Mucosa of rectum (tissue), 2 donors: ENCODE results near the gene MAP3K5.

Source experiments
- H3K27ac ChIP-seq, 2 donors: one replicate each; pipeline ENCODE4 v1.7.0; 2013; ENCODE audit warnings: inconsistent platforms in 2 of 2, low read depth in 2 of 2, low read length in 2 of 2
- H3K27me3 ChIP-seq, 2 donors: one replicate each; pipeline ENCODE4 v1.7.0; 2013; ENCODE audit warnings: low read length in 2 of 2; ENCODE audit not compliant: control insufficient read depth in 2 of 2, insufficient read depth in 2 of 2
- H3K36me3 ChIP-seq, 2 donors: one replicate each; pipeline ENCODE4 v1.7.0; 2013; ENCODE audit warnings: low read length in 2 of 2; ENCODE audit not compliant: control insufficient read depth in 2 of 2, insufficient read depth in 2 of 2
- H3K4me1 ChIP-seq, 2 donors: one replicate each; pipeline ENCODE4 v1.7.0; 2013; ENCODE audit warnings: low read length in 2 of 2, mild to moderate bottlenecking in 1 of 2; ENCODE audit not compliant: control insufficient read depth in 2 of 2, insufficient read depth in 2 of 2
- H3K4me3 ChIP-seq, 2 donors: one replicate each; pipeline ENCODE4 v1.7.0; 2013; ENCODE audit warnings: low read length in 2 of 2
- H3K9ac ChIP-seq, 2 donors: one replicate each; pipeline ENCODE4 v1.7.0; 2013; ENCODE audit warnings: low read length in 2 of 2, low read depth in 1 of 2, mild to moderate bottlenecking in 1 of 2
- H3K9me3 ChIP-seq, 2 donors: one replicate each; pipeline ENCODE4 v1.7.0; 2013; ENCODE audit warnings: low read length in 2 of 2; ENCODE audit not compliant: control insufficient read depth in 2 of 2
- donor health status: healthy.
- donor health status: Normal muscosa, but diverticular disease.

The MAP3K5 gene

GRCh38 chr6:136656121-136656520 lies 136.2 kb downstream of the MAP3K5 start:
- Histone ChIP-seq H3K4me1 (peaks cover 0 to 3% of the 10 kb centered on the region in 2 donors), H3K9me3 (no peaks in the 10 kb centered on the region), H3K9ac (no peak overlapping the region), H3K36me3 (peaks cover 3 to 6% of the 10 kb centered on the region in 2 donors), H3K27ac (no peak overlapping the region), H3K27me3 (no peaks in the 10 kb centered on the region), H3K4me3 (no peak overlapping the region)

- Histone ChIP-seq H3K36me3 (peaks cover 3 to 8% of the 10 kb centered on the region in 2 donors), H3K4me3 (no peak overlapping the region), H3K4me1 (peaks cover 0 to 3% of the 10 kb centered on the region in 2 donors), H3K9me3 (no peaks in the 10 kb centered on the region), H3K9ac (no peak overlapping the region), H3K27ac (no peak overlapping the region), H3K27me3 (no peaks in the 10 kb centered on the region)
These were observed 136.8 kb downstream of the MAP3K5 start for GRCh38 chr6:136655239-136656014.

- no peak overlapping the region for H3K27ac ChIP-seq
- peaks cover 6 to 8% of the 10 kb centered on the region in 2 donors for H3K36me3 ChIP-seq
- peaks cover 0 to 3% of the 10 kb centered on the region in 2 donors for H3K4me1 ChIP-seq
- no peaks in the 10 kb centered on the region for H3K27me3 ChIP-seq
- H3K4me3 ChIP-seq: no peak overlapping the region
- no peaks in the 10 kb centered on the region for H3K9me3 ChIP-seq
- no peak overlapping the region for H3K9ac ChIP-seq
These were observed 138.2 kb downstream of the MAP3K5 start for GRCh38 chr6:136654086-136654485.

GRCh38 chr6:136652656-136653055 lies 139.6 kb downstream of the MAP3K5 start:
- H3K9ac ChIP-seq: no peak overlapping the region
- H3K27me3 ChIP-seq: no peaks in the 10 kb centered on the region
- peaks cover under 1 to 2% of the 10 kb centered on the region in 2 donors for H3K4me1 ChIP-seq
- H3K27ac ChIP-seq: no peak overlapping the region
- H3K4me3 ChIP-seq: no peak overlapping the region
- H3K9me3 ChIP-seq: no peaks in the 10 kb centered on the region
- H3K36me3 ChIP-seq: peaks cover 3 to 8% of the 10 kb centered on the region in 2 donors

GRCh38 chr6:136651982-136652381 lies 140.3 kb downstream of the MAP3K5 start:
- Histone ChIP-seq H3K4me1 (peaks cover 0 to 2% of the 10 kb centered on the region in 2 donors), H3K27ac (no peak overlapping the region)

GRCh38 chr6:136647363-136647852 lies 144.9 kb downstream of the MAP3K5 start:
- Histone ChIP-seq H3K9ac (no peak overlapping the region), H3K36me3 (peaks cover 2 to 3% of the 10 kb centered on the region in 2 donors), H3K4me1 (peaks cover 3 to 9% of the 10 kb centered on the region in 2 donors), H3K27me3 (no peaks in the 10 kb centered on the region), H3K4me3 (no peak overlapping the region), H3K27ac (peak overlapping the region; percentile 38 to 64), H3K9me3 (no peaks in the 10 kb centered on the region)

More at GRCh38 chr6:136651982-136652381, 140.3 kb downstream of the MAP3K5 start:
- H3K4me3 ChIP-seq: no peak overlapping the region
- peaks cover 3 to 8% of the 10 kb centered on the region in 2 donors for H3K36me3 ChIP-seq
- no peaks in the 10 kb centered on the region for H3K27me3 ChIP-seq
- H3K9me3 ChIP-seq: no peaks in the 10 kb centered on the region
- no peak overlapping the region for H3K9ac ChIP-seq

GRCh38 chr6:136646377-136646776 lies 145.9 kb downstream of the MAP3K5 start:
- Histone ChIP-seq H3K4me3 (no peak overlapping the region), H3K9me3 (no peaks in the 10 kb centered on the region), H3K9ac (no peak overlapping the region), H3K27me3 (no peaks in the 10 kb centered on the region), H3K27ac (peak overlapping the region in 1 of 2 donors; percentile 64), H3K4me1 (peaks cover 3 to 9% of the 10 kb centered on the region in 2 donors), H3K36me3 (peaks cover 2 to 3% of the 10 kb centered on the region in 2 donors)

GRCh38 chr6:136644597-136644952 lies 147.7 kb downstream of the MAP3K5 start:
- H3K4me1 ChIP-seq: peaks cover 3 to 9% of the 10 kb centered on the region in 2 donors
- no peaks in the 10 kb centered on the region for H3K9me3 ChIP-seq
- H3K4me3 ChIP-seq: no peak overlapping the region
- H3K27me3 ChIP-seq: no peaks in the 10 kb centered on the region
- H3K36me3 ChIP-seq: peaks cover 0 to 4% of the 10 kb centered on the region in 2 donors
- H3K9ac ChIP-seq: no peak overlapping the region
- H3K27ac ChIP-seq: peak overlapping the region in 1 of 2 donors; percentile 47

GRCh38 chr6:136643850-136644596 lies 148.3 kb downstream of the MAP3K5 start:
- no peaks in the 10 kb centered on the region for H3K27me3 ChIP-seq
- H3K9me3 ChIP-seq: no peaks in the 10 kb centered on the region
- H3K9ac ChIP-seq: no peak overlapping the region
- H3K27ac ChIP-seq: peak overlapping the region in 1 of 2 donors; percentile 47
- no peak overlapping the region for H3K4me3 ChIP-seq
- peaks cover 0 to 4% of the 10 kb centered on the region in 2 donors for H3K36me3 ChIP-seq
- H3K4me1 ChIP-seq: peaks cover 3 to 9% of the 10 kb centered on the region in 2 donors
